Motor neuron (in vitro differentiated cells): Measurements from ENCODE around the gene LAMTOR1. TPM values are rescaled to one million over a fixed set of nuclear protein-coding genes. Genes with fewer than 3 reads are reported as not detected.
A peak's percentile ranks its signal among the peaks of the same experiment; 100 is the strongest.

Source experiments
- ATAC-seq, 8 experiments: fragments of 200-7000 bp; cut with Tn5 transposase; replicated peaks in 6 of 8; 2 replicates each; pipeline ENCODE4 v1.8.0; 2021; ENCODE audit warnings: mild to moderate bottlenecking in 8 of 8, moderate library complexity in 8 of 8
- H3K27ac ChIP-seq, 2 donors: fragments of 250-450 bp; sonication (Bioruptor Pico); 2 replicates each; pipeline ENCODE4 v1.9.0; 2021; ENCODE audit warnings: antibody characterized with exemption in 2 of 2, mild to moderate bottlenecking in 2 of 2, moderate library complexity in 1 of 2
- H3K4me1 ChIP-seq, 2 donors: fragments of 250-450 bp; sonication (Bioruptor Pico); replicated peaks in 1 of 2; 2 replicates each; pipeline ENCODE4 v1.6.1; 2021; ENCODE audit warnings: antibody characterized with exemption in 2 of 2, mild to moderate bottlenecking in 2 of 2, moderate library complexity in 1 of 2
- H3K4me3 ChIP-seq, 5 donors: fragments of 250-450 bp; sonication (Bioruptor Pico); 2 replicates each; pipeline ENCODE4 v1.9.0; 2021; ENCODE audit warnings: antibody characterized with exemption in 5 of 5, mild to moderate bottlenecking in 5 of 5, moderate library complexity in 4 of 5
- WGBS, 10 experiments: fragments of 450-650 bp; shearing (Covaris generic); methylation state at CpG; one replicate each; pipeline ENCODE4 v1.0.0; 2022; 5-methylcytosine and 5-hydroxymethylcytosine counted together
- in situ Hi-C, 9 experiments: fragments of 400-800 bp; cut with MboI; loops; one replicate each; pipeline ENCODE4 v1.15.0; 2021; ENCODE audit warnings: low sequenced_read_pairs in 9 of 9, low pct_unique_long_range_greater_than_20kb in 2 of 9; ENCODE audit not compliant: unreplicated experiment in 9 of 9
- total RNA-seq, 8 experiments: library from RNA; unstranded; fragments of 300-600 nt; gene quantifications; 2 replicates each; pipeline versions ENCODE4 v1.2.3 to v1.2.4, GENCODE V29; 2022

Gene LAMTOR1
- total RNA-seq, 8 experiments from 2014 or later, result 49.3 to 120 (median 67.8) TPM

GRCh38 chr11:72112978-72113808, 10.1 kb upstream of the LAMTOR1 start:
- 25 to 92% (median 56%) methylated on average over 1 to 6 of the region's 9 CpGs for WGBS, 10 experiments
- Histone ChIP-seq H3K4me3 (peak overlapping the region; percentile 58 to 82 (median 74)), H3K4me1 (peaks cover 12 to 15% of the 10 kb centered on the region in 2 donors), H3K27ac (peak overlapping the region; percentile 99)
- in situ Hi-C loops, result no loop called here
- ATAC-seq, result peak in 1 of 8 experiments; percentile 1

- peak within 1 kb of the TSS; percentile 99 for H3K27ac ChIP-seq
- H3K4me3 ChIP-seq, result peak within 1 kb of the TSS; percentile 58 to 82 (median 74)
- in situ Hi-C loops, result no loop called here
- H3K4me1 ChIP-seq, result peaks cover 5 to 7% of the 10 kb centered on the region in 2 donors
- WGBS, 10 experiments, result 0 to 3% (median 2%) methylated on average over 1 to 27 of the region's 49 CpGs; no CpG with 5 or more reads in 2 of the 10 experiments
- peak; percentile 85 to 94 (median 91) for ATAC-seq
Observed at GRCh38 chr11:72112143-72112977, 9.3 kb upstream of the LAMTOR1 start, which contains the start of gene ANAPC15. Gene ANAPC15 (minus strand): TSS chr11:72112695. CDS start chr11:72111276, 1,419 bp downstream.

GRCh38 chr11:72111300-72112142, 8.4 kb upstream of the LAMTOR1 start:
- H3K4me3 ChIP-seq, result peak overlapping the region; percentile 58 to 82 (median 74)
- peak in 2 of 8 experiments; percentile 1 for ATAC-seq
- 0 to 23% (median 2%) methylated on average over 2 to 9 of the region's 10 CpGs; no CpG with 5 or more reads in 1 of the 10 experiments for WGBS, 10 experiments
- H3K4me1 ChIP-seq, result peaks cover 5 to 7% of the 10 kb centered on the region in 2 donors
- in situ Hi-C loops, result no loop called here
- H3K27ac ChIP-seq, result peak overlapping the region; percentile 99

GRCh38 chr11:72105888-72106287, 2.8 kb upstream of the LAMTOR1 start, which contains the start of gene TOMT:
Gene TOMT (plus strand): TSS chr11:72105924. CDS start chr11:72105952, 28 bp downstream.
- 90 to 98% (median 90%) methylated on average over 2 to 7 of the region's 14 CpGs; no CpG with 5 or more reads in 7 of the 10 experiments for WGBS, 10 experiments
- Histone ChIP-seq H3K4me3 (no peak within 1 kb of the TSS), H3K27ac (no peak within 1 kb of the TSS), H3K4me1 (peaks cover 11 to 17% of the 10 kb centered on the region in 2 donors)
- ATAC-seq, result no peak
- in situ Hi-C loops, result no loop called here

GRCh38 chr11:72103754-72104167, 664 bp upstream of the LAMTOR1 start:
- Histone ChIP-seq H3K4me3 (peak overlapping the region; percentile 18 to 85 (median 21)), H3K27ac (peak overlapping the region; percentile 90 to 91), H3K4me1 (peaks cover 11 to 17% of the 10 kb centered on the region in 2 donors)
- in situ Hi-C loops, result no loop called here
- no peak for ATAC-seq
- 64 to 100% (median 94%) methylated on average over 1 to 6 of the region's 11 CpGs; no CpG with 5 or more reads in 4 of the 10 experiments for WGBS, 10 experiments

GRCh38 chr11:72102631-72102945, 509 bp downstream of the LAMTOR1 start:
- ATAC-seq, result no peak
- WGBS, 10 experiments, result 0 to 4% (median 0%) methylated on average over 1 to 8 of the region's 9 CpGs; no CpG with 5 or more reads in 2 of the 10 experiments

GRCh38 chr11:72102162-72102561, 935 bp downstream of the LAMTOR1 start:
- Histone ChIP-seq H3K4me1 (peaks cover 11 to 17% of the 10 kb centered on the region in 2 donors), H3K4me3 (peak overlapping the region; percentile 85 to 95 (median 91)), H3K27ac (peak overlapping the region in 1 of 2 donors; percentile 96)
- WGBS, 10 experiments, result 29 to 70% (median 50%) methylated on average over 1 to 3 of the region's 4 CpGs; no CpG with 5 or more reads in 1 of the 10 experiments
- ATAC-seq, result no peak
- in situ Hi-C loops, result no loop called here

More at GRCh38 chr11:72102631-72102945, 509 bp downstream of the LAMTOR1 start:
- Histone ChIP-seq H3K4me1 (peaks cover 11 to 17% of the 10 kb centered on the region in 2 donors), H3K27ac (peak overlapping the region; percentile 95 to 96), H3K4me3 (peak overlapping the region; percentile 85 to 95 (median 91))
- in situ Hi-C loops, result no loop called here

- H3K4me3 ChIP-seq, result no peak overlapping the region
- H3K4me1 ChIP-seq, result peaks cover 11 to 17% of the 10 kb centered on the region in 2 donors
- WGBS, 10 experiments, result 78 to 100% (median 92%) methylated on average over 1 of the region's 1 CpG; no CpG with 5 or more reads in 4 of the 10 experiments
- in situ Hi-C loops, result no loop called here
- ATAC-seq, result no peak
- no peak overlapping the region for H3K27ac ChIP-seq
Observed at GRCh38 chr11:72100462-72100861, 2.6 kb downstream of the LAMTOR1 start.

- Histone ChIP-seq H3K4me3 (no peak overlapping the region), H3K4me1 (peaks cover 11 to 17% of the 10 kb centered on the region in 2 donors), H3K27ac (no peak overlapping the region)
- no peak for ATAC-seq
- 62 to 100% (median 83%) methylated on average over 1 to 3 of the region's 3 CpGs; no CpG with 5 or more reads in 2 of the 10 experiments for WGBS, 10 experiments
- in situ Hi-C loops, result no loop called here
Observed at GRCh38 chr11:72100009-72100408, 3.1 kb downstream of the LAMTOR1 start.

- Histone ChIP-seq H3K27ac (no peak overlapping the region), H3K4me1 (peaks cover 9 to 11% of the 10 kb centered on the region in 2 donors), H3K4me3 (no peak overlapping the region)
- in situ Hi-C loops, result loop anchor here in 2 of 9 experiments (10.0 kb wide), 2 partner anchors 64 to 74 kb away; no protein-coding TSS in a partner anchor
- 83 to 100% (median 100%) methylated on average over 1 of the region's 3 CpGs; no CpG with 5 or more reads in 6 of the 10 experiments for WGBS, 10 experiments
- no peak for ATAC-seq
Observed at GRCh38 chr11:72098741-72099140, 4.4 kb downstream of the LAMTOR1 start.

- 8 to 88% (median 80%) methylated on average over 1 to 2 of the region's 4 CpGs; no CpG with 5 or more reads in 7 of the 10 experiments for WGBS, 10 experiments
- H3K27ac ChIP-seq, result no peak overlapping the region
- in situ Hi-C loops, result loop anchor here in 2 of 9 experiments (10.0 kb wide), 2 partner anchors 56 to 66 kb away; no protein-coding TSS in a partner anchor
- ATAC-seq, result peak; percentile 67 to 95 (median 82)
- peaks cover 0 to under 1% of the 10 kb centered on the region in 2 donors for H3K4me1 ChIP-seq
- H3K4me3 ChIP-seq, result no peak overlapping the region
Observed at GRCh38 chr11:72091292-72091691, 11.8 kb downstream of the LAMTOR1 start.
